ENCODE data around the gene CA10. TPM values are rescaled to one million over a fixed set of nuclear protein-coding genes. Genes with fewer than 3 reads are reported as not detected.

Gene CA10
- total RNA-seq, 2 donors from 2014 or later, result not detected

DNA sequence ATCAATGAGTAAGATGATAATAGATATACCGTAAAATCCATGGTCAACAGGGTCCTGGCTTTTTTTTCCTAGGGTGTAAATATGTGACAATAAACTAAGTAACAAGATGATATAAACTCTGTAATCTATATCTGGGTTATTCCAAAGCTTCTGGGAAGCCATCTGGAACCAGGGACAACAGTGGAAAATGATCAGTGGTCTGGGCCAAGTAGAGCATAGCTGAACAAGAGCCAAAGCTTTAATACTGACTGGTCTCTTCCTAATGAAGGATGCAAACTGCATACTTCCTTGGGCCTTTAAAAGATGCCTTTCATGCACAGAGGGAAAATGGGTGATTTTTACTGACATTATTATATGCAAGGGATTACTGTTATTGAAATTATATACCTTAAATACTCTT lies 8.9 kb downstream of the CA10 start:
- TF ChIP-seq, protein P1, sequence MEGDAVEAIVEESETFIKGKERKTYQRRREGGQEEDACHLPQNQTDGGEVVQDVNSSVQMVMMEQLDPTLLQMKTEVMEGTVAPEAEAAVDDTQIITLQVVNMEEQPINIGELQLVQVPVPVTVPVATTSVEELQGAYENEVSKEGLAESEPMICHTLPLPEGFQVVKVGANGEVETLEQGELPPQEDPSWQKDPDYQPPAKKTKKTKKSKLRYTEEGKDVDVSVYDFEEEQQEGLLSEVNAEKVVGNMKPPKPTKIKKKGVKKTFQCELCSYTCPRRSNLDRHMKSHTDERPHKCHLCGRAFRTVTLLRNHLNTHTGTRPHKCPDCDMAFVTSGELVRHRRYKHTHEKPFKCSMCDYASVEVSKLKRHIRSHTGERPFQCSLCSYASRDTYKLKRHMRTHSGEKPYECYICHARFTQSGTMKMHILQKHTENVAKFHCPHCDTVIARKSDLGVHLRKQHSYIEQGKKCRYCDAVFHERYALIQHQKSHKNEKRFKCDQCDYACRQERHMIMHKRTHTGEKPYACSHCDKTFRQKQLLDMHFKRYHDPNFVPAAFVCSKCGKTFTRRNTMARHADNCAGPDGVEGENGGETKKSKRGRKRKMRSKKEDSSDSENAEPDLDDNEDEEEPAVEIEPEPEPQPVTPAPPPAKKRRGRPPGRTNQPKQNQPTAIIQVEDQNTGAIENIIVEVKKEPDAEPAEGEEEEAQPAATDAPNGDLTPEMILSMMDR (IDR thresholded peaks at IDR 0.05), result no peak
- Histone ChIP-seq H3K9me3 (no peaks in the 10 kb centered on the region), H3K27me3 (no peaks in the 10 kb centered on the region), H3K27ac (no peak overlapping the region), H3K4me1 (no peaks in the 10 kb centered on the region), H3K4me3 (no peak overlapping the region), H3K36me3 (no peaks in the 10 kb centered on the region)
- no peak for DNase-seq (ENCODE audit: low spot score)

DNA sequence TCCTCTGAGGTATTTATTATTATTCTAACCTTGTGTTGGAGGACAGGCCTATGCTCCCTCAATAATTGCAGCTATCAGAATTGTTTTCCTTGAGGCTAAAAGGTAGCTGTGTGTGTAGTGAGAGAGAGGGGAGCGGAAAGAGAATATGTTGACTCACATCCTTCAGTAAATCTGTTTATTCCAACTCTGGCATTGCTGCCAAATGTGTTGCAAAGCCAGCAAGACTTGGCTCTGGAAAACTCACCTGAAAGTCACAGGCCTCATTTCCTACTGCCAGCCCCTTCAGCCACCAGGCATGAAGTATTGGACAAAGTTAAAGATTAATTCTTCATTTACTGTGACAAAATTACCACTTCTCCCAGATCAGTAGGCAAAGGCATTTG lies 9.6 kb downstream of the CA10 start:
- H3K36me3 ChIP-seq, result no peaks in the 10 kb centered on the region
- H3K4me1 ChIP-seq, result no peaks in the 10 kb centered on the region
- no peak overlapping the region for H3K27ac ChIP-seq
- H3K9me3 ChIP-seq, result no peaks in the 10 kb centered on the region
- H3K27me3 ChIP-seq, result no peaks in the 10 kb centered on the region
- DNase-seq (ENCODE audit: low spot score), result no peak
- no peak overlapping the region for H3K4me3 ChIP-seq
- TF ChIP-seq, protein P1 (IDR thresholded peaks at IDR 0.05), result no peak

DNA sequence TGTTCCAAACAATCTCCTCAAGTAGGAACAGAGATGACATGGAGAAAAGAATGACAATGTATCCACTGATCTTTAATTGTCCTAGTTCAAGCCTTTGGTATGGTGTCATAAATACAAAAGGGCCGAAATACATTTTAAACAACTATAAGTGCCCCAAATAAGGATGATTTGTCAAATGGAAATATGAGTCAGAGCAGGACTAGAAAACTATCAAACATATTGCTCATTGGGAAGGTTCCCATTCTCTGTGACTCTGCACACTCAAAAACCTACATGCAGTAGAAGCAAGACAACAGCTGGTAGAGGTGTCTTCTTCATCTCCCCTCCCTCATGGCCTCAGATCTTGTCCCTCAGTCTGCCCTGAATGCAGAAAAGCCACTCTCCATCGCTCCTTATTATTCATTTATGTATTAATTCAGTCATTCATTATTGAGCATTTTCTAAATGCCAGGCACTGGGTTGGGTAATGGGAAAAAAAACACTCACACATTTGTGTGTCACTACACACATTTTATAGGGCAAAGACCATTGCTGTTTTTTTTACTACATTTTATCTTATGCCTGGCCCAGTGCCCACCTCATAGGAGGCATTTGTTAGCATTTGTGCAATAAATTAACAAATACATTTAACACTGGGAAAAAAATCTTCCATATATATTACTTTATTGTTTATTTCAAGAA lies 10.1 kb downstream of the CA10 start:
- TF ChIP-seq, protein P1 (IDR thresholded peaks at IDR 0.05), result no peak
- no peak for DNase-seq (ENCODE audit: low spot score)
- H3K27ac ChIP-seq, result no peak overlapping the region
- no peaks in the 10 kb centered on the region for H3K9me3 ChIP-seq
- H3K4me3 ChIP-seq, result no peak overlapping the region
- H3K36me3 ChIP-seq, result no peaks in the 10 kb centered on the region
- H3K4me1 ChIP-seq, result no peaks in the 10 kb centered on the region
- H3K27me3 ChIP-seq, result no peaks in the 10 kb centered on the region

DNA sequence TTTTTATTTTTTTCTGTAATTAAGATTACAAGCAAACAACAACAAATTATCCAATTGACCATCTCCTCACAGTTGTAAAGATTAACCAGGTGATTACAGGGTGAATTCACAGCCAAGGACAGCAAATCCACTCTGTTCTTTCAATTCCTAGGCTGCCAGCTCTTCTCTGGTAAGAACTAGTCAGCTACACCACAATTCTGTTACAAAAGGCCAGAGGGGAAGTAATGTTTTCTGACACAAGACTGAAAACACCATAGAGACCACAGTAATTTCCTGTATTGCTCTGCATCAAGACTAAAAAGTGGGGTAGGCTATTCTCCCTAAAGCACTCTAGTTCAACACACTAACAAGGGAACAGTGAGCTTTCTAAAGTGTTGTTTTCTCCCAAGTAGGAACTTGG lies 10.6 kb downstream of the CA10 start:
- Histone ChIP-seq H3K27ac (no peak overlapping the region), H3K4me3 (no peak overlapping the region), H3K4me1 (no peaks in the 10 kb centered on the region), H3K27me3 (no peaks in the 10 kb centered on the region), H3K9me3 (no peaks in the 10 kb centered on the region), H3K36me3 (no peaks in the 10 kb centered on the region)
- TF ChIP-seq, protein P1 (IDR thresholded peaks at IDR 0.05), result no peak
- DNase-seq (ENCODE audit: low spot score), result no peak

DNA sequence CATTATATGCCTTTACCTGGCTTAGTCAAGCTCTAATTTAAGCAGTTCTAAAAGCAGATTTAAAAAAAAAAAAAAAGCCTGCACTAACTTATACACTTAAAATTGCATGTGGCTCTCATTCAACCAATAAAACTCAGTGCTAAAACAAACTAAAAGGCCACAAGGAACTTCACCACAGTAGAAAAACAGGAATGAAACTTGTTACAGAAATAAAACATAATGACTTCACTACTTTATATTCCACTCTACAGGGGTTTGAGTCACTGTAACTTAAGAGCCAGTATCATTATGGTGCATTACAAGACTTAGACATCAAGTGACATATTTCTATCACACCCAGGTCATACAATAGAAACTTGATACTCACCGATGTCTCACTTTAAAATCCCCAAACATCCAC lies 11.1 kb downstream of the CA10 start:
- no peaks in the 10 kb centered on the region for H3K9me3 ChIP-seq
- no peak overlapping the region for H3K4me3 ChIP-seq
- TF ChIP-seq, protein P1 (IDR thresholded peaks at IDR 0.05), result no peak
- no peak for DNase-seq (ENCODE audit: low spot score)
- no peak overlapping the region for H3K27ac ChIP-seq
- no peaks in the 10 kb centered on the region for H3K4me1 ChIP-seq
- no peaks in the 10 kb centered on the region for H3K27me3 ChIP-seq
- H3K36me3 ChIP-seq, result no peaks in the 10 kb centered on the region

DNA sequence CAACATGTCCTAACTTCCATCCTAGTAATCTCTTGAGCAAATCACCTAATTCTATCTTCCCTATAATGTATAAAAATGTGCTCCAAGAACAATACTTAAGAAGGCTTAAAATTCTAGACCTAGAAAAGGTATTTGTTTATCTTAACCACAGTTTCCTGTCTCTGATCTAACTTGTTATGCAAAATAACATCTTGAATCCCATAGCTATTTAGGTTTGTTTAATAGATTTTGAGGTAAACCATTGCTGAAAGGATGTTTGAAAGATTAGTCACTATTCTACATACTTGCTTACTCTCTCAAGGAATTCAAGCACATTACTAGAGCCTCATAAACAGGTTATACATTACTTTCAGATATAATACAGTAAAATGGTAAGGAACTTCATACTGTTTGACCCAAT lies 13.0 kb downstream of the CA10 start:
- no peaks in the 10 kb centered on the region for H3K36me3 ChIP-seq
- no peaks in the 10 kb centered on the region for H3K4me1 ChIP-seq
- H3K9me3 ChIP-seq, result no peaks in the 10 kb centered on the region
- no peak overlapping the region for H3K27ac ChIP-seq
- no peaks in the 10 kb centered on the region for H3K27me3 ChIP-seq
- H3K4me3 ChIP-seq, result no peak overlapping the region
- no peak for DNase-seq (ENCODE audit: low spot score)
- TF ChIP-seq, protein P1 (IDR thresholded peaks at IDR 0.05), result no peak
